Measurements from ENCODE around the gene NCBP3. TPM values are rescaled to one million over a fixed set of nuclear protein-coding genes. Genes with fewer than 3 reads are reported as not detected.

The NCBP3 gene, protein sequence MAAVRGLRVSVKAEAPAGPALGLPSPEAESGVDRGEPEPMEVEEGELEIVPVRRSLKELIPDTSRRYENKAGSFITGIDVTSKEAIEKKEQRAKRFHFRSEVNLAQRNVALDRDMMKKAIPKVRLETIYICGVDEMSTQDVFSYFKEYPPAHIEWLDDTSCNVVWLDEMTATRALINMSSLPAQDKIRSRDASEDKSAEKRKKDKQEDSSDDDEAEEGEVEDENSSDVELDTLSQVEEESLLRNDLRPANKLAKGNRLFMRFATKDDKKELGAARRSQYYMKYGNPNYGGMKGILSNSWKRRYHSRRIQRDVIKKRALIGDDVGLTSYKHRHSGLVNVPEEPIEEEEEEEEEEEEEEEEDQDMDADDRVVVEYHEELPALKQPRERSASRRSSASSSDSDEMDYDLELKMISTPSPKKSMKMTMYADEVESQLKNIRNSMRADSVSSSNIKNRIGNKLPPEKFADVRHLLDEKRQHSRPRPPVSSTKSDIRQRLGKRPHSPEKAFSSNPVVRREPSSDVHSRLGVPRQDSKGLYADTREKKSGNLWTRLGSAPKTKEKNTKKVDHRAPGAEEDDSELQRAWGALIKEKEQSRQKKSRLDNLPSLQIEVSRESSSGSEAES
- total RNA-seq = 10 to 100 TPM in 4 of 6 experiments, 1 to 10 TPM in 2; 8.6 to 15.1 (median 10.5) TPM
- long read RNA-seq, partial matches to known transcripts = 0 of 1 reads
- long read RNA-seq, other reads (novel, unspliced or antisense) = 1 of 1 reads

DNA sequence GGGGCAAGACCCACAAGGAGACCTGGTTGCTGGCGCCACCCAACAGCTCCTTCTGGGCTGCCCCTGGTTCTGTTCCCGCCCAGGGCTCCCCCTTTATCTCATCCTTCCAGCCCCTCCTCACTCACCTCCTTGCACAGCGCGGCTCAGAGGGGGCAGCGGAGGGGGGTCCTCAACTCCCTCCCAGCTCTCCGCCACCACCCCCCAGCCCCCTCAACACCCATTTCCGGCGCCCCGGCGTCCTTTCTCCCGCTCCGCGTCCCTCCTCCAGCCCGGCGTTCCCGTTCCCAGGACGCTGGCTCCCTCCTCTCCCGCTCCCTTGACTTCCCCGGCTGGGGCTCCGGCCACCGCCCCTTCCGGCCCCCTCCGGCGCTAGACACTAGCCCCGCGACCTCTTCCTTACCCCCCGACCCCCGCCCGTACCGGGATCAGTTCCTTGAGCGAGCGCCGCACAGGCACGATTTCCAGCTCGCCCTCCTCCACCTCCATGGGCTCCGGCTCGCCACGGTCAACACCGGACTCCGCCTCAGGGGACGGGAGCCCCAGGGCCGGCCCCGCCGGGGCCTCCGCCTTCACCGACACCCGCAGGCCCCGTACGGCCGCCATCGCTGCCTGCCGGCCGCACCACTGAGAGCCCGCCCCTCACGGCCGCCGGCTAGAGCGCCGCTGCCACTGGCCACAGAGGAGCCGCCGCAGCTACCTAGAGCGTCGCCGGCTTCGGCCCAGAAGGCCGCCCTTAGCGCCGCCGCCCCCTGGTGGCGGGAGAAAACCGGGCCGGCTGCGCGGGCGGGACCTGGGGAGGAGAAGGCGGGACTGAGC, at the start of gene NCBP3:
TSS of gene NCBP3 (minus strand) at position 626 of the 816 bp plus-strand sequence. CDS start at position 603, 23 bp downstream.
- Histone ChIP-seq H3K4me1 (peaks cover 0 to 13% (median 3%) of the 10 kb centered on the region in 4 donors), H3K27me3 (no peaks in the 10 kb centered on the region), H3K27ac (peak within 1 kb of the TSS; percentile 59 to 79 (median 72)), H3K4me3 (peak within 1 kb of the TSS; percentile 75 to 92 (median 91)), H3K36me3 (peaks cover 3 to 24% (median 5%) of the 10 kb centered on the region in 4 donors), H3K9me3 (no peaks in the 10 kb centered on the region)
- under 1% methylated on average over 34 of the region's 76 CpGs for WGBS (ENCODE audit: insufficient coverage, low coverage, low lambda C conversion rate, missing lambda C conversion rate)
- DNase-seq (peak; percentile 92 to 94 (median 93)), ATAC-seq (peak; percentile 97 to 99 (median 98))
- TF ChIP-seq, protein P1, sequence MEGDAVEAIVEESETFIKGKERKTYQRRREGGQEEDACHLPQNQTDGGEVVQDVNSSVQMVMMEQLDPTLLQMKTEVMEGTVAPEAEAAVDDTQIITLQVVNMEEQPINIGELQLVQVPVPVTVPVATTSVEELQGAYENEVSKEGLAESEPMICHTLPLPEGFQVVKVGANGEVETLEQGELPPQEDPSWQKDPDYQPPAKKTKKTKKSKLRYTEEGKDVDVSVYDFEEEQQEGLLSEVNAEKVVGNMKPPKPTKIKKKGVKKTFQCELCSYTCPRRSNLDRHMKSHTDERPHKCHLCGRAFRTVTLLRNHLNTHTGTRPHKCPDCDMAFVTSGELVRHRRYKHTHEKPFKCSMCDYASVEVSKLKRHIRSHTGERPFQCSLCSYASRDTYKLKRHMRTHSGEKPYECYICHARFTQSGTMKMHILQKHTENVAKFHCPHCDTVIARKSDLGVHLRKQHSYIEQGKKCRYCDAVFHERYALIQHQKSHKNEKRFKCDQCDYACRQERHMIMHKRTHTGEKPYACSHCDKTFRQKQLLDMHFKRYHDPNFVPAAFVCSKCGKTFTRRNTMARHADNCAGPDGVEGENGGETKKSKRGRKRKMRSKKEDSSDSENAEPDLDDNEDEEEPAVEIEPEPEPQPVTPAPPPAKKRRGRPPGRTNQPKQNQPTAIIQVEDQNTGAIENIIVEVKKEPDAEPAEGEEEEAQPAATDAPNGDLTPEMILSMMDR (IDR thresholded peaks at IDR 0.05) = peak; percentile 91 to 99 (median 98)
- peak; percentile 96 for TF ChIP-seq POLR2A (IDR thresholded peaks at IDR 0.05)
- intact Hi-C loops (cut with DNase I) = loop anchor here in 1 of 2 donors (10.0 kb wide), 1 partner anchor 111 kb away; no protein-coding TSS in a partner anchor

DNA sequence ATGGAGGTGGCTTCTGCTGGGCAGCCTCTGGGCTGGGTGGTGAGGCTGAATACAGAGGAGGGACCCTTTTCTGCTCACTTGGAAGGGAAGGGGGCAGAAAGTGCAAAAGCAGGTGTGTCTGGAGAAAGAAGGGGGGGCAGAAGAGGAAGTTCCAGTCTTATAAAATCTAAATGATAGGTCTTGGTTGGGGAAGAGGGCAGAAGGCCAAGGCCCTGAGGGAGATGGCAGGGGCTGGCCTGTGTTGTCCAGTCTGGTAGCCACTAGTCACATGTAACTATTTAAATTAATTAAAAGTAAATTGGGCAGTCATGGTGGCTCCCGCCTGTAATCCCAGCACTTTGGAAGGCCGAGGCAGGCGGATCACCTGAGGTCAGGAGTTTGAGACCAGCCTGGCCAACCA, 49.3 kb upstream of the NCBP3 start:
- Histone ChIP-seq H3K36me3 (no peaks in the 10 kb centered on the region), H3K27ac (no peak overlapping the region), H3K4me3 (no peak overlapping the region), H3K9me3 (no peaks in the 10 kb centered on the region), H3K4me1 (peaks cover 0 to 11% (median 3%) of the 10 kb centered on the region in 4 donors), H3K27me3 (no peaks in the 10 kb centered on the region)
- intact Hi-C loops (cut with DNase I) = no loop called here
- ATAC-seq (no peak), DNase-seq (no peak)
- 94% methylated on average over 3 of the region's 3 CpGs for WGBS (ENCODE audit: insufficient coverage, low coverage, low lambda C conversion rate, missing lambda C conversion rate)
- no peak for TF ChIP-seq POLR2A (IDR thresholded peaks at IDR 0.05)
- TF ChIP-seq, protein P1 (IDR thresholded peaks at IDR 0.05) = no peak

DNA sequence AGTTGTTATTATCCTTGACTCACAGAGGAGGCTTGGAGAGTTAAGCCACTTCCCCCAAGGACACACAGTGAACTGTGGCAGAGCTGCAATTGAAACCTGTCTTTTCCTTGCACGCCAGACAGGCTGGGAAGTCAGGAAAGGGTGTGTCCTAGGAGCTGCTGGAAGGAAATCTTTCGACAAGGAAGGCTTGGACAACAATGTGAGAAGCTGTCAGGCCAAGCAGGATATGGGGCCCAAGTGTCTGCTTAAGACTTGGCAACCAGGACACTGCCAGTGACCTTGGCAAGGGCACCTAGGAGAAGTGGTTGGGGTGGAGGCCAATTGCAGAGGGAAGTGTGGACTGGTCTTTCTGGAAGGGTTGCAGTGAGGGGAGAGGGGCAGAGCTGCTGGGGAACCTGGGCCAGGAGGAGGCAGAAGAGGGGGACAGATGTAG, 48.9 kb upstream of the NCBP3 start:
- DNase-seq (no peak), ATAC-seq (peak; percentile 1 to 16 (median 6))
- Histone ChIP-seq H3K27me3 (no peaks in the 10 kb centered on the region), H3K9me3 (no peaks in the 10 kb centered on the region), H3K36me3 (no peaks in the 10 kb centered on the region), H3K4me1 (peaks cover 0 to 11% (median 3%) of the 10 kb centered on the region in 4 donors), H3K4me3 (no peak overlapping the region), H3K27ac (no peak overlapping the region)
- 61% methylated on average over 2 of the region's 2 CpGs for WGBS (ENCODE audit: insufficient coverage, low coverage, low lambda C conversion rate, missing lambda C conversion rate)
- intact Hi-C loops (cut with DNase I) = no loop called here
- TF ChIP-seq POLR2A (IDR thresholded peaks at IDR 0.05) = no peak
- TF ChIP-seq, protein P1 (IDR thresholded peaks at IDR 0.05) = no peak

DNA sequence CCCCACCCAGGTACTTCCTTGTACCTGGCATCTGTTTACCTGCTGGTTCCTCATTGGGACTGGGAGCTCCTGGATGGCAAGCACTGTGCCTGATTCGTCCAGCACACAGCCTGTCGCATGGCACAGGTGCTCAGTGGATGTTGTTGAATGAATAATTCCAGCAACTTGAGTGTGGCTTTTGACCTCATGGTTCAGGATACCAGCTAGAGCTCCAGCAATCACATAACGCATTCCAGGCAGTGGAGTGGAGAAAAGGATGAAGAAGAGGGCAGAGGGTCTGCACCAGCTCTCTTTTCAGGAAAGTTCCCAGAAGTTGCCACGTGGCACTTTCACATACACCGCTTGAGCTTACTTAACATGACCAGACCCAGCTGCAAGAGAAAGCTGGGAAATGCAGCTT, 48.1 kb upstream of the NCBP3 start:
- H3K9me3 ChIP-seq = no peaks in the 10 kb centered on the region
- peaks cover 0 to 11% (median 3%) of the 10 kb centered on the region in 4 donors for H3K4me1 ChIP-seq
- no peaks in the 10 kb centered on the region for H3K27me3 ChIP-seq
- 59% methylated on average over 4 of the region's 5 CpGs for WGBS (ENCODE audit: insufficient coverage, low coverage, low lambda C conversion rate, missing lambda C conversion rate)
- H3K27ac ChIP-seq = no peak overlapping the region
- intact Hi-C loops (cut with DNase I) = no loop called here
- ATAC-seq = no peak
- TF ChIP-seq POLR2A (IDR thresholded peaks at IDR 0.05) = no peak
- TF ChIP-seq, protein P1 (IDR thresholded peaks at IDR 0.05) = no peak
- no peak overlapping the region for H3K4me3 ChIP-seq
- no peak for DNase-seq
- H3K36me3 ChIP-seq = no peaks in the 10 kb centered on the region
